ENCODE results near the gene C6orf163. TPM values are rescaled to one million over a fixed set of nuclear protein-coding genes. Genes with fewer than 3 reads are reported as not detected.
"Not testable (repeated sequence)": the region's sequence is repeated elsewhere in the genome, so short reads cannot be mapped to it uniquely, and the experiment has no call there.

The C6orf163 gene
- total and polyA plus RNA-seq, 2 of the 4 experiments (the other 2 are of a cell fraction): 0.55 to 0.90 TPM

DNA sequence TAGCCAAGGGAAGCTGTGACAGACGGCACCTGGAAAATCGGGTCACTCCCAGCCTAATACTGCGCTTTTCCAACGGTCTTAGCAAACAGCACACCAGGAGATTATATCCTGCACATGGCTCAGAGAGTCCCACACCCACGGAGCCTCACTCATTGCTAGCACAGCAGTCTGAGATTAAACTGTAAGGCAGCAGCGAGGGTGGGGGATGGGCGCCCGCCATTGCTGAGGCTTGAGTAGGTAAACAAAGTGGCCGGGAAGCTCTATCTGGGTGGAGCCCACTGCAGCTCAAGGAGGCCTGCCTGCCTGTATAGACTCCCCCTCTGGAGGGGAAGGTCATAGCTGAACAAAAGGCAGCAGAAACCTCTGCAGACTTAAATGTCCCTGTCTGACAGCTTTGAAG, 43.3 kb upstream of the C6orf163 start:
- no CpG with 5 or more reads among the region's 9 CpGs for WGBS, 2 experiments (ENCODE audit: extremely low coverage in 2 of 2, insufficient read length in 1 of 2)
- H3K56ac ChIP-seq (ENCODE audit: extremely low read depth, insufficient read depth, low read length); H2AK5ac ChIP-seq (ENCODE audit: low read depth, low read length); H3K9me3 ChIP-seq (ENCODE audit: control insufficient read depth, insufficient read depth, low read length); in situ Hi-C loops (cut with MboI; ENCODE audit: low sequenced_read_pairs); H2AK9ac ChIP-seq (replicated peaks; ENCODE audit: low read depth, low read length, poor library complexity); H2BK120ac ChIP-seq (ENCODE audit: low read depth, low read length); H3K18ac ChIP-seq (ENCODE audit: low read depth, low read length); ATAC-seq (ENCODE audit: low read depth); H3K4me1 ChIP-seq (ENCODE audit: control insufficient read depth, insufficient read depth, low read length); DNase-seq; H4K20me1 ChIP-seq (ENCODE audit: insufficient read depth, low read length); H3K27ac ChIP-seq (ENCODE audit: insufficient read depth, low read length); H3K4me3 ChIP-seq (ENCODE audit: insufficient read depth, low read depth, low read length); H2BK5ac ChIP-seq (ENCODE audit: low read depth, low read length, poor library complexity, severe bottlenecking); H3K36me3 ChIP-seq (ENCODE audit: control insufficient read depth, insufficient read depth, low read length); H4K5ac ChIP-seq (ENCODE audit: low read depth, low read length); BruUV-seq (replicated peaks); dilution Hi-C loops (cut with HindIII; ENCODE audit: low sequenced_read_pairs, unreplicated experiment); H3K14ac ChIP-seq (replicated peaks; ENCODE audit: low read depth, low read length); intact Hi-C loops (cut with micrococcal nuclease); H4K91ac ChIP-seq (ENCODE audit: insufficient read depth, low read depth, low read length); H3K27me3 ChIP-seq (ENCODE audit: control insufficient read depth, insufficient read depth, low read length); H2BK20ac ChIP-seq (ENCODE audit: low read depth, low read length); H3K9ac ChIP-seq (ENCODE audit: low read depth, low read length); CTCF ChIA-PET; H3K4me2 ChIP-seq (ENCODE audit: low read depth, low read length); H4K8ac ChIP-seq (ENCODE audit: low read depth in 2 of 2, low read length in 2 of 2); H2BK15ac ChIP-seq (ENCODE audit: low read depth, low read length); H3K23ac ChIP-seq (ENCODE audit: low read depth, low read length); H2AFZ ChIP-seq (replicated peaks; ENCODE audit: low read length, poor library complexity); H3K79me1 ChIP-seq (ENCODE audit: low read depth in 1 of 2, low read length in 2 of 2); POLR2A ChIA-PET (ENCODE audit: unreplicated experiment); H3K4ac ChIP-seq (ENCODE audit: low read depth, low read length); H3K9me1 ChIP-seq (ENCODE audit: insufficient read depth, low read length): not testable (repeated sequence)

Measured in IMR-90 (cell line).